BLaER1 treated with 17β-estradiol and CSF1 and Interleukin-3, amounts not matched to agents 10 nM and 100 nM (cell line): ENCODE data around the gene RND3.

ENCODE experiments used
- H3K27ac ChIP-seq, 11 experiments: shearing (Covaris generic); formaldehyde crosslinking; 2 replicates each; pipeline ENCODE4 v1.8.1; 2022
- H3K27me3 ChIP-seq, 11 experiments: shearing (Covaris generic); formaldehyde crosslinking; 2 replicates each; pipeline ENCODE4 v1.8.1; 2022
- H3K36me3 ChIP-seq, 11 experiments: shearing (Covaris generic); formaldehyde crosslinking; 2 replicates each; pipeline ENCODE4 v1.8.1; 2022
- H3K4me1 ChIP-seq, 10 experiments: shearing (Covaris generic); formaldehyde crosslinking; 2 replicates each; pipeline ENCODE4 v1.8.1; 2022
- H3K4me2 ChIP-seq, 11 experiments: shearing (Covaris generic); formaldehyde crosslinking; 2 replicates each; pipeline ENCODE4 v1.8.1; 2022
- H3K4me3 ChIP-seq, 10 experiments: shearing (Covaris generic); formaldehyde crosslinking; 2 replicates each; pipeline ENCODE4 v1.8.1; 2022
- H3K9ac ChIP-seq, 11 experiments: shearing (Covaris generic); formaldehyde crosslinking; 2 replicates each; pipeline ENCODE4 v1.8.1; 2022
- H3K9me3 ChIP-seq, 11 experiments: shearing (Covaris generic); formaldehyde crosslinking; replicated peaks in 1 of 11; 2 replicates each; pipeline ENCODE4 v1.8.1; 2022
- H4K20me1 ChIP-seq, 11 experiments: shearing (Covaris generic); formaldehyde crosslinking; 2 replicates each; pipeline ENCODE4 v1.8.1; 2022
- Cebpa-rat ChIP-seq, 11 experiments: shearing (Covaris generic); IDR thresholded peaks; 2 replicates each; pipeline ENCODE4 v1.8.1; 2022

Gene RND3

DNA sequence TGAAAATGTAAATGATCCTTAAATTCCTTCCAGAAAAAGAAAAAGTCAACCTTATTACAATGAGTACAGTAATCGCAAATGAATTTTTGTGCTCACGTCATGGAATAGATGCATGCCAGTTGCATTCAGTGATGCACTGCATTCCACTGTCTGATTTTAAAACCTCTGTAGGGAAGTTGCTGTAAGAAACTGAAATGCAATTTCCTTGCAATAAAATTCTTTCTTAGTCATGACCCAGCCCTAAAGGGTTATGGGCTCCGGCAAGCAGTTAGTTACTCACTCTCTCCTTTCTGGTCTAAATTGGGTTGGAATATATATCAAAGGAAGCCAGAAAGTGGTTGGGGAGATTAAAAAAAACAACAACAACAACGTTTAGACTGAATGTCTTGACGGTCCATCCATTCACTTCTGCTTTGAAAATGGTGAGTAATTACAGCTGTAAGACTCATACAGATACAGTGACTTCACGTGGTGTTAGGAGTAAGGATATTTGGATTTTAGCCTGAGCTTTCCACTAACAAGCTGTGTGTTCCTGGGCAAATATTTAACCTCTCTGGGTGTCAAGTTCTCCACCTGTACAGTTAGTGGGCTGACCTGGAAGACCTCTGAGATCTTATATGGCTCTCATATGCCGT lies 8.6 kb upstream of the RND3 start:
- no peak overlapping the region for H3K4me3 ChIP-seq
- H3K27ac ChIP-seq = peak overlapping the region in 2 of 11 experiments; percentile 37 to 43; a peak in 4 of 22 replicates
- no peak overlapping the region; a peak in 1 of 22 replicates for H3K9ac ChIP-seq
- H3K36me3 ChIP-seq = no peaks in the 10 kb centered on the region
- no peaks in the 10 kb centered on the region for H3K27me3 ChIP-seq
- H3K4me1 ChIP-seq = peaks cover 0 to 31% (median 0%) of the 10 kb centered on the region in 10 experiments; a peak in 6 of 20 replicates
- no peak for TF ChIP-seq Cebpa-rat (IDR thresholded peaks at IDR 0.05)
- H3K9me3 ChIP-seq = peaks cover 0 to 14% (median 0%) of the 10 kb centered on the region in 11 experiments; a peak in 3 of 22 replicates
- peak overlapping the region in 3 of 11 experiments; percentile 18 to 59 (median 39); a peak in 6 of 22 replicates for H3K4me2 ChIP-seq
- H4K20me1 ChIP-seq = no peaks in the 10 kb centered on the region

DNA sequence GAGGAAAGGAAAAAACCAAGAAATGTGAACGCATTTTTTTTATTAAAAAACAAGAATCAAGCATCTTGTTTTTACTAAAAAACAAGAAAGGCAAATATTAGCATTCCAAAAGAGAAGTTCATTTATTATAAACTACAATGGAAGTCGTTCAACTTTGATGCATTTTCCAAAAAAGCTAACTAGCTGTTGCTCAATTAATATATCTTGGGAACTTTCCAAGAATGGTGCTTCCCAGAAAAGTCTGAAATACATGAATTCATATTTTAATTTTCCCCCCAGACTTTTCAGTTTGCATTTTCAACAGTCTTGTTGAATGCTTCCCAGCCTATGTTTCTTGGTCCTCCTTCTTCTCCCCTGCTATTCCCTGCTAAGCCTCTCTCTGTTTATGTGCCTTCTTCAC lies 7.5 kb upstream of the RND3 start:
- no peak overlapping the region for H3K27ac ChIP-seq
- peaks cover 0 to 14% (median 0%) of the 10 kb centered on the region in 11 experiments; a peak in 3 of 22 replicates for H3K9me3 ChIP-seq
- peaks cover 0 to 31% (median 0%) of the 10 kb centered on the region in 10 experiments; a peak in 6 of 20 replicates for H3K4me1 ChIP-seq
- peak overlapping the region in 1 of 11 experiments; percentile 39; a peak in 1 of 22 replicates for H3K4me2 ChIP-seq
- no peak overlapping the region for H3K4me3 ChIP-seq
- H3K27me3 ChIP-seq = no peaks in the 10 kb centered on the region
- no peaks in the 10 kb centered on the region for H4K20me1 ChIP-seq
- no peak overlapping the region for H3K9ac ChIP-seq
- H3K36me3 ChIP-seq = no peaks in the 10 kb centered on the region
- TF ChIP-seq Cebpa-rat (IDR thresholded peaks at IDR 0.05) = no peak

DNA sequence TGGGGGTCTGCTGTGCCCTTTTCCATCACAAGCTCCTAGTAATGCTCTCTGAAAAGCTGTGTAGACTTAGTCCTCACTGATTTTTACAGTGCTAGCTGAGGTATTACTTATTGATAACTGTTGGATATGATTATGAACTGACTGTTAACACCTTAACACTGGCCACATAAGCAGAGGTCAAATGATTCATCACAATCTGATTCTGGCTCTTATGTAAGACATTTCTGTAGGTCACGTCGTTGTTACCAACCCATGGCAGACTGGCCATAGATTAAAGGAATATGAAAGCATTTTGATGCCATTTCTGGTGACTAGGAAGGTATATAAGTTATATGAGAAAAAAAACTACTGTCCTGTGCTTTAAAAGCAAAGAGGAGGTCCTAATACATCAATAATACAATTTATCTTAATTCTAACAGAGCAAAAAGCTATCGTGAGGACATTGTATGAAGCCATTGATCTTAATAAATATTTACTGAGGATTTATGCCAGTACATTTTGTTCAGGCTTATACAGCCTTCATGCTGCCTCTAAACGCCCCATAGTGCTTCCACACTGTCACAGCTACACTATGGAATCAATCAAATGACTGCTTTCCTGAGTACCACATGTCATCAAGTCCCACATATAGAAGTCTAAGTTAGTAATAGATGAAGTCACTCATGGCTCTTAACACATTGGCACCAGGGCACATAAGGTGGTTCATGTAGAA lies 6.9 kb upstream of the RND3 start:
- Histone ChIP-seq H3K4me2 (no peak overlapping the region), H3K36me3 (no peaks in the 10 kb centered on the region), H3K27me3 (no peaks in the 10 kb centered on the region), H3K4me3 (no peak overlapping the region), H3K9ac (no peak overlapping the region), H3K27ac (no peak overlapping the region), H3K4me1 (peaks cover 0 to 31% (median 0%) of the 10 kb centered on the region in 10 experiments; a peak in 6 of 20 replicates), H3K9me3 (peaks cover 0 to 14% (median 0%) of the 10 kb centered on the region in 11 experiments; a peak in 3 of 22 replicates), H4K20me1 (no peaks in the 10 kb centered on the region)
- no peak for TF ChIP-seq Cebpa-rat (IDR thresholded peaks at IDR 0.05)

DNA sequence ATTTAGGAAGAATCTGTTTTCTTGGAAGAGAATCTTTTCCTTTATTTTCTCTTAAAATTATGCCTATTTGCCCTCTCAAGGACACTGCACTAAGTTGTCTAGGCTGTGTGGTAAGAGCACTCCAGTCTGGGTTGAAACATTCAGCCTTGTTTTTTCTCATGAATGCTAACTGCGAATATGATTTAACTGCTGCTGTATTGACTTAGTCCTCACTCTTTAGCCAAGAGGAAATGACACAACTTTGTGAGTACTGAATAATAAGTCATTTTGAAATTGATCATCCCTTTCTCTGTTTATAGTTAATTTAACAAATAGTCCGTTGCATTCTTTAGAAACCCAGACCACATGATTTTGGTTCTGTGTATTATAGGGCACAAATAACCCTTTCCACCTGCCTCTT lies 4.5 kb upstream of the RND3 start:
- no peak for TF ChIP-seq Cebpa-rat (IDR thresholded peaks at IDR 0.05)

DNA sequence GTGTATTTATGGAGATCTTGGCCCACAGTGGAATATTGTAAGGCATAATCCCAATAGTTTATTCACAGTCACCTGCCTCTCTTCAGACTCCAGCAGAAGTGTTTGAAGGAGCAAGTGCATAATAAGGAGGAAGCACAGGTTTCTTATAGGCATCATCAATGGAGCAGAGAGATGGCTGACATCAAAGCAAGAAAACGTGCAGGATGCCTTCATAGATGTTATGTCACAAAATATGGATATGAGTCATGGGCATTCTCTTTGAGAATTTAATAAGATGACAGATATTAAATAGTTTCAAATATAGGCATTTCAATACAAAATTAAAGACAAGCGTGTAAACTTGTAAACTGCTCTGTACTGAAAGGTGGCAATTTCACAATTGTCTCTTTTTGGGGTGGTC lies 4.0 kb upstream of the RND3 start:
- H3K27me3 ChIP-seq = peaks cover 0 to 12% (median 11%) of the 10 kb centered on the region in 11 experiments; a peak in 19 of 22 replicates
- H3K27ac ChIP-seq = no peak overlapping the region
- peaks cover 0 to 8% (median 0%) of the 10 kb centered on the region in 11 experiments; a peak in 3 of 22 replicates for H4K20me1 ChIP-seq
- H3K4me3 ChIP-seq = no peak overlapping the region
- H3K9ac ChIP-seq = no peak overlapping the region
- no peak overlapping the region for H3K4me2 ChIP-seq
- H3K4me1 ChIP-seq = peaks cover 7 to 15% (median 8%) of the 10 kb centered on the region in 10 experiments; a peak in 19 of 20 replicates
- H3K36me3 ChIP-seq = no peaks in the 10 kb centered on the region
- no peak for TF ChIP-seq Cebpa-rat (IDR thresholded peaks at IDR 0.05)
- no peaks in the 10 kb centered on the region for H3K9me3 ChIP-seq

More for the DNA sequence above, 4.5 kb upstream of the RND3 start:
- Histone ChIP-seq H3K27ac (no peak overlapping the region), H3K36me3 (no peaks in the 10 kb centered on the region), H3K4me3 (no peak overlapping the region), H3K27me3 (peaks cover 0 to 7% (median 5%) of the 10 kb centered on the region in 11 experiments; a peak in 19 of 22 replicates), H3K9ac (no peak overlapping the region), H3K4me2 (no peak overlapping the region), H3K9me3 (peaks cover 0 to 1% (median 0%) of the 10 kb centered on the region in 11 experiments; a peak in 1 of 22 replicates), H4K20me1 (peaks cover 0 to 3% (median 0%) of the 10 kb centered on the region in 11 experiments; a peak in 2 of 22 replicates), H3K4me1 (peaks cover 3 to 19% (median 3%) of the 10 kb centered on the region in 10 experiments; a peak in 18 of 20 replicates)

DNA sequence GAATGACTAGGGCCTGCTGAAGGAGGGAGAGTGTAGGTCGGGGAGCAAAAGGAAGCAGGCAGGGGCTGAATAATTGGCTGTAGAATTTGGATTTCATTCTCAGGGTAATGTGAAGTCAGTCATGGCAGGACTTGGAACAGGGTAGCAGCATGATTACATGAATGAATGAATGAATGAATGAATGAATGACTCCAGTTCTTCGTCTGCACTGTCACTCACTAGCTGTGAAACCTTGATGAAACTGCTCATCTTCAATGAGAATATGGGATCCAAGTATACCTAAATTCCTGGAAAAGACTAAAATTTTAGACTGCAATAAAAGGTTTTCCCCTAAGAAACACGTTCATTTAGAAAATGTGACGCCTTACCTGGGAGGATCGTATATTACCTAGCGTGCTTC lies 3.0 kb upstream of the RND3 start:
- TF ChIP-seq Cebpa-rat (IDR thresholded peaks at IDR 0.05) = no peak
- Histone ChIP-seq H3K27ac (no peak overlapping the region), H4K20me1 (peaks cover 0 to 18% (median 5%) of the 10 kb centered on the region in 11 experiments; a peak in 15 of 22 replicates), H3K4me3 (no peak overlapping the region), H3K36me3 (no peaks in the 10 kb centered on the region), H3K9me3 (no peaks in the 10 kb centered on the region), H3K4me2 (no peak overlapping the region), H3K9ac (no peak overlapping the region), H3K4me1 (peaks cover 4 to 19% (median 17%) of the 10 kb centered on the region in 10 experiments), H3K27me3 (peaks cover 4 to 21% (median 20%) of the 10 kb centered on the region in 11 experiments; a peak in 20 of 22 replicates)

DNA sequence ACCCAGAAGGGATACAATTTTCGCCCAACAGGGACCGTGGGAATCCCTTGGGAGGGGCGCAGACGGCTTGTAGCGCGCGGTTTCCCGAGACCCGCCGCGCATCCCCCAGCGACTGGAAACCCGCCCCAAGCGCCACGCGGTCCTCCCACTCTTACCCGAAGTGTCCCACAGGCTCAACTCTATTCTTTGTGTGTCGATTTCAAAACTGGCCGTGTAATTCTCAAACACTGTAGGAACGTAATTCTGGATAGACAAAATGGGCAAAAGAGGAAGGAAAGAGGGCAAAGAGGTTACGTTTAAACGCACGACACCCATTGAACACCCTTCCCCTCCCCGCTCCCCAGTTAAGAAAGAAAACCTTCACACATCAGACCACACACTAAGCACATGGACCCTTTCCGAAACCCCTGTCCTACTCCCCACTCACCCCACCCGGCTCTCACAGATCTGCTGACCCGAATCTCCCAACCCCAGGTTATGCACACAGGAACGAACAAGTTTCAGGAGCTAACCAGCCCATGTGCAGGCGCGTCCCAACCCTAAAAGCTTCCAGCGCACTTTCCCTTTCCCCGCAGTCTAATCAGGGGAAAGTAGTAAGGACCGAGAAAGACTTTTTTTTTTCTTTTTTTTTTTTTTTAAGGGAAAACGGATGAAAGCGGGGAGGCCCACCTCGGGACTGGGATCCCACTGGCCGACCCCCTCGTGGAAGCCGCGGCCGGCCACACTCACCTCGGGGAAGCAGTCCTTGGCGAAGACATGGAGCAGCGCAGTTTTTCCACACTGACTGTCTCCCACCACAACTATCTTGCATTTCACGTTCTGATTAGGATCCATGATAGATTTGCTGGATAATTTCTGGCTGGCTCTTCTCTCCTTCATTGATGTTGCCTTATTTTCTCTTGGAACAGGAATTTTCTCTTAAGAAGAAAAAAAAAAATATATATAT lies 655 bp downstream of the RND3 start:
- H3K4me3 ChIP-seq = peak overlapping the region; percentile 65 to 82 (median 70)
- no peak for TF ChIP-seq Cebpa-rat (IDR thresholded peaks at IDR 0.05)
- peak overlapping the region; percentile 84 to 100 (median 99) for H3K4me2 ChIP-seq

More for the DNA sequence above, 655 bp downstream of the RND3 start:
- H3K4me1 ChIP-seq = peaks cover 21 to 35% (median 30%) of the 10 kb centered on the region in 10 experiments
- peak overlapping the region; percentile 33 to 89 (median 70) for H3K9ac ChIP-seq
- peaks cover 0 to 44% (median 15%) of the 10 kb centered on the region in 11 experiments; a peak in 17 of 22 replicates for H4K20me1 ChIP-seq
- peak overlapping the region in 7 of 11 experiments; percentile 28 to 81 (median 45); a peak in 11 of 22 replicates for H3K27ac ChIP-seq
- H3K9me3 ChIP-seq = no peaks in the 10 kb centered on the region
- H3K27me3 ChIP-seq = peaks cover 6 to 37% (median 33%) of the 10 kb centered on the region in 11 experiments; a peak in 20 of 22 replicates
- no peaks in the 10 kb centered on the region for H3K36me3 ChIP-seq
